ENCODE measurements around the gene OR6J1. TPM values are rescaled to one million over a fixed set of nuclear protein-coding genes. Genes with fewer than 3 reads are reported as not detected.

OR6J1 gene
- total and polyA plus RNA-seq, 2 donors (not counting 3 experiments of a cell fraction or from before 2014, with no cell fraction given): not detected

GRCh38 chr14:22593189-22593588 lies 51.0 kb downstream of the OR6J1 start:
- Histone ChIP-seq H3K4me1 (ENCODE audit: control insufficient read depth, extremely low read depth, insufficient read depth, low read length) (peaks cover 5% of the 10 kb centered on the region), H3K27ac (ENCODE audit: insufficient read depth, low read depth, low read length) (no peak overlapping the region), H3K4me2 (ENCODE audit: insufficient read depth, low read length) (no peak overlapping the region), H4K20me1 (replicated peaks; ENCODE audit: control insufficient read depth, extremely low read depth, insufficient read depth, low read length) (no peaks in the 10 kb centered on the region), H3K4me3 (replicated peaks in 1 of 3; ENCODE audit: insufficient read depth in 1 of 3, low read depth in 1 of 3, low read length in 3 of 3) (no peak overlapping the region), H3K36me3 (ENCODE audit: control insufficient read depth in 2 of 2, extremely low read depth in 1 of 2, insufficient read depth in 2 of 2, low read length in 2 of 2) (no peaks in the 10 kb centered on the region), H3K9me1 (replicated peaks; ENCODE audit: control insufficient read depth, extremely low read depth, insufficient read depth, low read length) (no peaks in the 10 kb centered on the region), H3K9me3 (replicated peaks; ENCODE audit: control insufficient read depth, insufficient read depth, low read length) (no peaks in the 10 kb centered on the region), H3K27me3 (ENCODE audit: control insufficient read depth in 2 of 2, insufficient read depth in 2 of 2, low read length in 2 of 2) (peaks cover 3 to 9% of the 10 kb centered on the region in 2 experiments), H3K79me2 (ENCODE audit: control insufficient read depth, insufficient read depth, low read length) (peaks cover 8% of the 10 kb centered on the region), H3K9ac (replicated peaks; ENCODE audit: extremely low read depth, insufficient read depth, low read length) (no peak overlapping the region), H2AFZ (ENCODE audit: low read depth, low read length) (no peak overlapping the region)
- TF ChIP-seq POLR2A (IDR thresholded peaks at IDR 0.05; ENCODE audit: low read depth, low read length) (no peak), MAX (IDR thresholded peaks at IDR 0.05; ENCODE audit: insufficient read depth, insufficient read length) (no peak), CTCF (IDR thresholded peaks at IDR 0.05; ENCODE audit: extremely low read depth in 1 of 2, insufficient read depth in 1 of 2, low read depth in 1 of 2, low read length in 2 of 2) (no peak), JUN (IDR thresholded peaks at IDR 0.05; ENCODE audit: borderline replicate concordance, insufficient read depth, insufficient read length, low read depth) (no peak), EZH2 (IDR thresholded peaks at IDR 0.05; ENCODE audit: borderline replicate concordance, low read depth, low read length, severe bottlenecking) (no peak), MYC (IDR thresholded peaks at IDR 0.05; ENCODE audit: low read depth, low read length) (no peak), POLR2AphosphoS5 (IDR thresholded peaks at IDR 0.05; ENCODE audit: insufficient read depth, low read depth, low read length) (no peak), FOS (IDR thresholded peaks at IDR 0.05; ENCODE audit: borderline replicate concordance, insufficient read depth, low read length) (no peak), GATA2 (IDR thresholded peaks at IDR 0.05; ENCODE audit: insufficient read depth, insufficient read length, low read depth, low read length) (no peak)
- FAIRE-seq: no peak
- intact Hi-C loops (cut with micrococcal nuclease) (no loop called here), dilution Hi-C loops (cut with MboI; ENCODE audit: extremely low pct_ligation_motif_present, low sequenced_read_pairs) (no loop called here)
- no peak for DNase-seq (ENCODE audit: low read depth, low spot score)
- ChIA-PET CTCF (interaction anchor here (1.2 to 8.5 kb wide), 4 partner anchors 22 to 304 kb away, joined by 3 to 102 read pairs (median 4); no protein-coding TSS in a partner anchor), POLR2A (no interaction called here)
- BruUV-seq (replicated peaks): no TSS peak
